ENCODE measurements around the gene CYP46A1.

GRCh38 chr14:99763527-99764221 lies 79.6 kb downstream of the CYP46A1 start:
- TF ChIP-seq CTCF (conservative IDR thresholded peaks at IDR 0.05 in 1 of 2, IDR thresholded peaks at IDR 0.05 in 1 of 2; ENCODE audit: extremely low read depth in 1 of 2, insufficient read depth in 1 of 2, low read depth in 1 of 2, low read length in 2 of 2) (no peak), EZH2 (IDR thresholded peaks at IDR 0.05; ENCODE audit: borderline replicate concordance, low read length) (no peak)

Data from mammary epithelial cell (primary cell).